ENCODE results near the gene NDUFAF4.

The NDUFAF4 gene

GRCh38 chr6:96897396-96898240 is at the start of gene NDUFAF4:
TSS of gene NDUFAF4 (minus strand) at chr6:96897891. CDS start at chr6:96897801, 90 bp downstream.
- peak within 1 kb of the TSS; percentile 98 for H3K4me3 ChIP-seq (ENCODE audit: low read length)
- H3K27ac ChIP-seq (ENCODE audit: low read length): peak within 1 kb of the TSS; percentile 96
- H3K9ac ChIP-seq (ENCODE audit: low read length): peak within 1 kb of the TSS; percentile 92
- no peaks in the 10 kb centered on the region for H3K27me3 ChIP-seq (ENCODE audit: control insufficient read depth, insufficient read depth, low read length)
- no peaks in the 10 kb centered on the region for H3K9me3 ChIP-seq (ENCODE audit: control insufficient read depth, low read depth, low read length)
- peaks cover 16% of the 10 kb centered on the region for H3K4me1 ChIP-seq (ENCODE audit: control insufficient read depth, low read depth, low read length)
- peaks cover 29% of the 10 kb centered on the region for H3K36me3 ChIP-seq (ENCODE audit: control insufficient read depth, low read depth, low read length)

GRCh38 chr6:96947055-96947454 is 49.4 kb upstream of the NDUFAF4 start:
- H3K4me1 ChIP-seq (ENCODE audit: control insufficient read depth, low read depth, low read length): peaks cover 5% of the 10 kb centered on the region
- H3K27ac ChIP-seq (ENCODE audit: low read length): no peak overlapping the region
- H3K9me3 ChIP-seq (ENCODE audit: control insufficient read depth, low read depth, low read length): no peaks in the 10 kb centered on the region
- H3K4me3 ChIP-seq (ENCODE audit: low read length): no peak overlapping the region
- H3K27me3 ChIP-seq (ENCODE audit: control insufficient read depth, insufficient read depth, low read length): no peaks in the 10 kb centered on the region
- no peak overlapping the region for H3K9ac ChIP-seq (ENCODE audit: low read length)
- no peaks in the 10 kb centered on the region for H3K36me3 ChIP-seq (ENCODE audit: control insufficient read depth, low read depth, low read length)

DNA sequence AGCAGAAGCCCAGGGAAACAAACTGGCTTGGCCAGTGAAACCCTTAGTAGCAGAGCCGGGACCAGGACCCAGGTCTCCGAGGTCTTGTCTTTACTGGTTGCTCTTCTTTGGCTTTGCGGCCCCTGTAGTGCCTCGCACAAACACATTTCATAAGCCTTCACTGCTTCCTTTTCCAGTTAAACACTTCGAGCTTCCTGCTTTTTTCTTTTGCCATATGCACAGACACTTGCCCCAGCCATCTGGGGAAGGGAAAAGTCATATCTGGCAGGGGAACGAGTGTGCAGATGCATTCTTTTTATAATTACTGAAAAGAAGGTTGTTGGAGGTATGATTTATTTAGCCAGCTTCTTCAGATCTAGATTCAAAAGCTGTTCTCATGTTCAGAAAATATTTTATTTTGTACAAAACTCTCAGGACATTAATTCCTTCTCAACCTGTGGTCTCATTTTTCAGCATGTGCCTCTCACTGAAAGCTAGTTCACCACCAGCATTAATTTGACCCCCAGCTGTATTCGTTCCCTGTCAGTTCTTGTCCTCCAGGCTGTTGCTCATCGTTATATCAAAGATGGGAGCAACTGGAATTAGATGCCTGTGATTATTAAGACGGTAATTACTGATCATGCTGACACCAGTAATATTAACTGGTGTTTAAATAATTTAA is 46.0 kb upstream of the NDUFAF4 start:
- H3K27ac ChIP-seq (ENCODE audit: low read length): no peak overlapping the region
- H3K9me3 ChIP-seq (ENCODE audit: control insufficient read depth, low read depth, low read length): no peaks in the 10 kb centered on the region
- H3K4me1 ChIP-seq (ENCODE audit: control insufficient read depth, low read depth, low read length): no peaks in the 10 kb centered on the region
- H3K27me3 ChIP-seq (ENCODE audit: control insufficient read depth, insufficient read depth, low read length): no peaks in the 10 kb centered on the region
- no peaks in the 10 kb centered on the region for H3K36me3 ChIP-seq (ENCODE audit: control insufficient read depth, low read depth, low read length)
- no peak overlapping the region for H3K9ac ChIP-seq (ENCODE audit: low read length)
- no peak overlapping the region for H3K4me3 ChIP-seq (ENCODE audit: low read length)

DNA sequence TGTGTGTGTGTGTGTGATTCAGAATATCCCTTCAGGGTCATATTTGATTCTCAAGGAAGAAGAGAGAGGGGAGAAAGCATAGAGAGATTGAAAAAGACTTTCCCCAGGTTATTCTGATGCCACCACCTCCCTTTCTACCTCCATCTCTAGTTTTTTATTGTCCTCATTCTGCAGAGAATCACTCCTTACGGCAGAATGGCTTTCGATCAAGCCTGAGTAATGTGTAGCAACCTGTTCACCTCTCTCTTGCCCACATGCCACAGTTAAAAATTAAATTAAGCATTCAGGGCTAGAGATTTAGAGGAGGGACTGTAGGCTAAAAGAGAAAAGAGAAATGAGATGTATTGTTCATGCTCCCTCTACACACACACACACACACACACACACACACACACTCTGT is 45.0 kb upstream of the NDUFAF4 start:
- Histone ChIP-seq H3K27ac (ENCODE audit: low read length) (no peak overlapping the region), H3K9me3 (ENCODE audit: control insufficient read depth, low read depth, low read length) (no peaks in the 10 kb centered on the region), H3K9ac (ENCODE audit: low read length) (no peak overlapping the region), H3K27me3 (ENCODE audit: control insufficient read depth, insufficient read depth, low read length) (no peaks in the 10 kb centered on the region), H3K36me3 (ENCODE audit: control insufficient read depth, low read depth, low read length) (no peaks in the 10 kb centered on the region), H3K4me3 (ENCODE audit: low read length) (no peak overlapping the region), H3K4me1 (ENCODE audit: control insufficient read depth, low read depth, low read length) (no peaks in the 10 kb centered on the region)

DNA sequence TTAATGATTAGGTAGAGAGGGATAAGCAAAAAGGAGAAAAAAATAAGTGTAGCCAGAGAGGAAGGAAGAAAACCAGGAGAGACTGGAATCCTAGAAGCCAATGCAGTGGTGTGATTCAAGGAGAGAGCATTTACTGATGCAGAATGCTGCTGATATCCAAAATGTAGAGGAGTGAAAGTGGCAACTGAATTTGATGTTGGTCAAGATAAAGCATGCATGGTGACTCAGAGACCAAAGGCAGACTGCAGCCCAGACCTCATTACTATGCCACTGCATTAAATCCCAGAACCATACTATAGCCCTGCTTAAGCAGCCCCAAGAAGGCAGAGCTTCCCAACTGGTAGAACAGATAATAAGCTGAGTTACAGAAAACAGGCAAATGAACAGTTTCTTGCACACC is 42.6 kb upstream of the NDUFAF4 start:
- no peak overlapping the region for H3K4me3 ChIP-seq (ENCODE audit: low read length)
- H3K27me3 ChIP-seq (ENCODE audit: control insufficient read depth, insufficient read depth, low read length): no peaks in the 10 kb centered on the region
- H3K4me1 ChIP-seq (ENCODE audit: control insufficient read depth, low read depth, low read length): no peaks in the 10 kb centered on the region
- H3K36me3 ChIP-seq (ENCODE audit: control insufficient read depth, low read depth, low read length): no peaks in the 10 kb centered on the region
- H3K27ac ChIP-seq (ENCODE audit: low read length): no peak overlapping the region
- H3K9me3 ChIP-seq (ENCODE audit: control insufficient read depth, low read depth, low read length): no peaks in the 10 kb centered on the region
- no peak overlapping the region for H3K9ac ChIP-seq (ENCODE audit: low read length)

- Histone ChIP-seq H3K4me3 (ENCODE audit: low read length) (no peak overlapping the region), H3K27ac (ENCODE audit: low read length) (no peak overlapping the region), H3K36me3 (ENCODE audit: control insufficient read depth, low read depth, low read length) (no peaks in the 10 kb centered on the region), H3K9me3 (ENCODE audit: control insufficient read depth, low read depth, low read length) (no peaks in the 10 kb centered on the region), H3K9ac (ENCODE audit: low read length) (no peak overlapping the region), H3K4me1 (ENCODE audit: control insufficient read depth, low read depth, low read length) (no peaks in the 10 kb centered on the region), H3K27me3 (ENCODE audit: control insufficient read depth, insufficient read depth, low read length) (no peaks in the 10 kb centered on the region)
Measured at GRCh38 chr6:96939007-96939805, 41.5 kb upstream of the NDUFAF4 start.

DNA sequence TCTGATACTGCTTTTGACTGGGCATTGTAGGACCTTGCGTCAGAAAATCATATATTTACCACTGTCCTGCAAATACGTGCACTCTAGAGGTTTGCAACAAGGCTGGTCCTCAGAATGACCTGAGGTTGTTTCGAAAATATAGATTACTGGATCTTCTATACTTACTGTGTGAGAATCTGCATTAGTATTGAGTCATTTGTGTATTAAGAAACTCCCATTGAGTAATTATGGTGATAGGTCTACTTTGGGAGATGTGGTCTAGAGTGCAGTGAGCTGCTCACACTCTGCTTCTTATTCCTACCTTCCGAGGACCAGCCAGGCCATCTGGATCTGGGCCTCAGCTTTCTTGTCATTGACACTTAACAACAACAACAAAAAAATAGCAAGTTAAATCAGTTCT is 36.4 kb upstream of the NDUFAF4 start:
- Histone ChIP-seq H3K4me1 (ENCODE audit: control insufficient read depth, low read depth, low read length) (no peaks in the 10 kb centered on the region), H3K9me3 (ENCODE audit: control insufficient read depth, low read depth, low read length) (no peaks in the 10 kb centered on the region), H3K27me3 (ENCODE audit: control insufficient read depth, insufficient read depth, low read length) (no peaks in the 10 kb centered on the region), H3K9ac (ENCODE audit: low read length) (no peak overlapping the region), H3K27ac (ENCODE audit: low read length) (no peak overlapping the region), H3K36me3 (ENCODE audit: control insufficient read depth, low read depth, low read length) (no peaks in the 10 kb centered on the region), H3K4me3 (ENCODE audit: low read length) (no peak overlapping the region)

DNA sequence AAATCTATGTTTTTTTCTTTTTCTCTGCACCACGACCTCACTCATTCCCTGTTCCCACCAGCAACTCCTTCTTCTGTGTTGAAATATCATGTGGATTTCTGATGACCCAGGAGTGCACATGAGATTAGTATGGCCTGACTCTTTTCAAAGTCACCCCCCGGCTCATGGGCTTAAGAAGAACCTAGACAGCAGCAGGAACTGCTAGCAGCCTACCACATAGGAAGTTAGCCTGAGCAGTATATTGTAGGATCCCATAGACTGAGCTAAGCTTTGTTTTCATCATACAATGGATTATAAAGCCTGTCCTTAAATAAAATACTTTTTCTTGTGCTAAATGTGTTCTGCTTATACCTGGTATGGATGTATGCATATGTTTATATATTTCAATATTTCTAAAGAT is 33.5 kb upstream of the NDUFAF4 start:
- Histone ChIP-seq H3K9ac (ENCODE audit: low read length) (no peak overlapping the region), H3K36me3 (ENCODE audit: control insufficient read depth, low read depth, low read length) (no peaks in the 10 kb centered on the region), H3K9me3 (ENCODE audit: control insufficient read depth, low read depth, low read length) (no peaks in the 10 kb centered on the region), H3K27ac (ENCODE audit: low read length) (no peak overlapping the region), H3K4me1 (ENCODE audit: control insufficient read depth, low read depth, low read length) (no peaks in the 10 kb centered on the region), H3K4me3 (ENCODE audit: low read length) (no peak overlapping the region), H3K27me3 (ENCODE audit: control insufficient read depth, insufficient read depth, low read length) (no peaks in the 10 kb centered on the region)

GRCh38 chr6:96929741-96930140 is 32.0 kb upstream of the NDUFAF4 start:
- H3K27me3 ChIP-seq (ENCODE audit: control insufficient read depth, insufficient read depth, low read length): peaks cover 9% of the 10 kb centered on the region
- H3K36me3 ChIP-seq (ENCODE audit: control insufficient read depth, low read depth, low read length): no peaks in the 10 kb centered on the region
- no peak overlapping the region for H3K4me3 ChIP-seq (ENCODE audit: low read length)
- H3K9ac ChIP-seq (ENCODE audit: low read length): no peak overlapping the region
- H3K27ac ChIP-seq (ENCODE audit: low read length): no peak overlapping the region
- H3K9me3 ChIP-seq (ENCODE audit: control insufficient read depth, low read depth, low read length): no peaks in the 10 kb centered on the region
- no peaks in the 10 kb centered on the region for H3K4me1 ChIP-seq (ENCODE audit: control insufficient read depth, low read depth, low read length)

DNA sequence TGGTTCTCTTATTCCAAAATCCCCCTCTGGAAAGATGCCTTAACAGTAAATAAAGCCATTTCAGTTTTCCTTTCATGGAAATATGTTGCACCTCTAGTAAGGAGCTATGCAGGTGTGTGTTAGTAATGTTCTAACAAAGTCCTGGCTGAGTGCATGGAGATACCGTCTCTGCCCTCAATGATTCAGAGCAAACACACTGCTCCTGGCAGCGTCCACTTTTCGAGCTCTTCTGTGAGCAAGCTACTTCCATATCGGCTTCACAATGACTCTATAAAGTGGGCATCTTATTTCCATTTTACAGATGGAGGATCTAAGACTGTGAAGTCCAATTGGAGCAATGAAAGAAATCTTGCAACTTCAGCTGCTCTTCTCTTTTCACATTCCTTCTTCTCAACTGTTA is 30.0 kb upstream of the NDUFAF4 start:
- Histone ChIP-seq H3K4me1 (ENCODE audit: control insufficient read depth, low read depth, low read length) (no peaks in the 10 kb centered on the region), H3K9me3 (ENCODE audit: control insufficient read depth, low read depth, low read length) (no peaks in the 10 kb centered on the region), H3K27me3 (ENCODE audit: control insufficient read depth, insufficient read depth, low read length) (peaks cover 9% of the 10 kb centered on the region), H3K9ac (ENCODE audit: low read length) (no peak overlapping the region), H3K4me3 (ENCODE audit: low read length) (no peak overlapping the region), H3K27ac (ENCODE audit: low read length) (no peak overlapping the region), H3K36me3 (ENCODE audit: control insufficient read depth, low read depth, low read length) (no peaks in the 10 kb centered on the region)

DNA sequence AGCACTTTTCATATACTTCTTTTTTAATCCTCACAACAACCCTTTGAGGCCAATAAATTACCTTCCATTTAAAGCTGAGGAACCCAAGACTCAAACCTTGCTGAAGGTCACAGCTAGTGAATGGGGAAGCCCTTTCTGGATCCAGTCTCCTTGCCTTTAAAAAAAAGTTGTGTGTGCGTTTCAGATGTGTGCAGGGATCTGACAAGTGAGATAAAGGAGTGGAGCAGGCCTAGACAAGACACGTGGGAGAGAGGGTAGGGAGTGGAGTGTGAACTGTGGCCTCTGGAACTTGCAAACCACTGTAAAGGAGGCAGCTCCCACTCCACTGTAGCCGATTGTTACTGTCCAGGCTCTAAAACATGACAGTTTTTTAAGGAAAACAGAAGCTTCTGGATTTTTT is 28.7 kb upstream of the NDUFAF4 start:
- H3K4me3 ChIP-seq (ENCODE audit: low read length): no peak overlapping the region
- H3K4me1 ChIP-seq (ENCODE audit: control insufficient read depth, low read depth, low read length): no peaks in the 10 kb centered on the region
- no peaks in the 10 kb centered on the region for H3K36me3 ChIP-seq (ENCODE audit: control insufficient read depth, low read depth, low read length)
- no peaks in the 10 kb centered on the region for H3K9me3 ChIP-seq (ENCODE audit: control insufficient read depth, low read depth, low read length)
- H3K9ac ChIP-seq (ENCODE audit: low read length): no peak overlapping the region
- no peak overlapping the region for H3K27ac ChIP-seq (ENCODE audit: low read length)
- H3K27me3 ChIP-seq (ENCODE audit: control insufficient read depth, insufficient read depth, low read length): peaks cover 9% of the 10 kb centered on the region

All from iPS-18a (cell line).